ENCODE results near the gene MACROD2.

The MACROD2 gene

GRCh38 chr20:15498926-15499325 lies 1503.6 kb downstream of the MACROD2 start:
- no peak overlapping the region for H3K27ac ChIP-seq
- TF ChIP-seq ZFX (IDR thresholded peaks at IDR 0.05; ENCODE audit: borderline replicate concordance) (no peak), CTCF (IDR thresholded peaks at IDR 0.05) (no peak)

- TF ChIP-seq CTCF (IDR thresholded peaks at IDR 0.05) (no peak), ZFX (IDR thresholded peaks at IDR 0.05; ENCODE audit: borderline replicate concordance) (no peak)
- H3K27ac ChIP-seq = no peak overlapping the region
Measured at GRCh38 chr20:15506311-15506710, 1511.0 kb downstream of the MACROD2 start.

DNA sequence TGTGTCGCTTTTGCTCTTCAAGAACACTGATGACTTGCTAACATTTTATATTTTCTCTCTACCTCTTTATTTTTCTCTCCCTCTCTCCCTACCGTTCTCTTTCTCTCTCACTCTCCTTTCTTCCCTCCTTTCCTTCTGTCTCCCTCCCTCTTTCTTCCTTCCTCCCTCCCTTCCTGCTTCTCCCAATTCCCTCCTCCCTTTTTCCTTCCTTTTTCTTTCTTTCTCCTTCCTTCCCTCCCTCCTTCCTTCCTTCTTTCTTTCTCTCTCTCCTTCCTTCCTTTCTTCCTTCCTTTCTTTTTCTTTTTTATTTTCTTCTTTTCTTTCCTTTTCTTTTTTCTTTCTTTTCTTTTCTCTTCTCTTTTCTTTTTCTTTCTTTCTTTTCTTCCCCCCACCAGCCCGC lies 1511.8 kb downstream of the MACROD2 start:
- TF ChIP-seq CTCF (IDR thresholded peaks at IDR 0.05) (no peak), ZFX (IDR thresholded peaks at IDR 0.05; ENCODE audit: borderline replicate concordance) (no peak)
- H3K27ac ChIP-seq = no peak overlapping the region

DNA sequence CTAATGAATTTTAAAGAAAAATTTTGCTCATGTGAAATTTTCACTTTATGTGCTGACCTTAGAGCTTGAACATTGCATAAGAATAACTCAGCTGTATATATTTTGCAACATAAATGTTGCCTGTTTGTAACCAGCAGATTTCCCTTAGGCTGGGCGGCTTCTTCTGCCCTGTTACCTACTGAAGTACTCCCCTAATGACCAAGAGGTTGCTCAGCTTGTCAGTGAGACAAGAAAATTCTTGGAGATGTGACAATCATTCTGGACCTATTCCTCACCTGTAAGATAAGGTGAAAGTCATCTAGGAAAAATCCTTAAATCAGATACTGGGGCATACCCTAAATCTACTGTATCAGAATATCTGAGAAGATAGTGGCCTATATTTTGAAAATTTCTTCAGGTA lies 1516.2 kb downstream of the MACROD2 start:
- no peak for TF ChIP-seq ZFX (IDR thresholded peaks at IDR 0.05; ENCODE audit: borderline replicate concordance)
- no peak for TF ChIP-seq CTCF (IDR thresholded peaks at IDR 0.05)

DNA sequence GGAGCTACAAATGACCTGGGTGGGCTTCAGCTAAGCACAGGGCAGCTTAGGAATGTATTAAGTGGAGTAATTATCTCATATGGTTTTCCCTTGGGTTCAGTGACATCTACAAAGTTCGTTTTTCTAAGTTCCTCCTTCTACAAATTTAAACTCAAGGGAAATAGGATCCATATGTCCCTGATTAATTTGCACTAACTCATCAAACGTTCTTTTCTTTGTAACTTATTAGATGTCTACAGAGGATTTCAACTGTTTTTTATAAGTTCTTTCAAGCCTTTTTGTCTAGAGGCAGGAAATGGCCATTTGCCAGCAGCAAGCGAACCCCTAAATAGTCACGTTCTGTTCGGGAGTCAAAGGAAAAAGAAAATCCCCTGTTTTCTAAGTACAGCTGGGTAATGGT lies 1517.6 kb downstream of the MACROD2 start:
- TF ChIP-seq CTCF (IDR thresholded peaks at IDR 0.05) (no peak), ZFX (IDR thresholded peaks at IDR 0.05; ENCODE audit: borderline replicate concordance) (no peak)
- no peak overlapping the region for H3K27ac ChIP-seq

More for the DNA sequence above, 1516.2 kb downstream of the MACROD2 start:
- H3K27ac ChIP-seq = no peak overlapping the region

GRCh38 chr20:15515691-15516090 lies 1520.4 kb downstream of the MACROD2 start:
- TF ChIP-seq CTCF (IDR thresholded peaks at IDR 0.05) (no peak), ZFX (IDR thresholded peaks at IDR 0.05; ENCODE audit: borderline replicate concordance) (no peak)
- no peak overlapping the region for H3K27ac ChIP-seq

DNA sequence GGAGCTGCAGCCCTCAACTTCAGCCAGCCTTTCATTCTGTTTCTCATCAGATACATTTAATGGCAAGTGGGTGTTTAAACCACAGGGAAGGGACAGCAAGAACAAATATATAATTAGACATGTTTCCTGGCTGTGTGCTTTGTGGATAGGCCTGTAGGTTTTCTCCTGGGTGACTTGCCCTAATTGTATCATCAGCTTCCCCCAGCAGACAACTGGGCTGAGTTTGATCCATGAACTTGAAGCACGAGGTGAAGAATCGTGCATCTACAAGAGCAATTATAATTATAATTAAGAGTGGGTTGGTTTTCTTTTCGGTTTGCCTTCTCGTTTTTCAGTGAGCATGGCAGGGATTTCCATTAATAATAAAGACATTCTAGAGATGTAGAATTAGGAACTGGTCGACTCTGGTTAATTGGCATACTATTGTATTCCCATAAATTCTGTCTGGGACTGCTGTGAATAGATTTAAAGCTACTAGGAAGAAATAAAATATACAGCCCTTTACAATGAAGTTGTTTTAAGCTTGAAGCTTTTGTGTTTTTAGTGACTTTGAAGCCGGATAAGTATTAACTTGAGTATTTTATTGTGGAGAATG lies 1525.7 kb downstream of the MACROD2 start:
- no peak overlapping the region for H3K27ac ChIP-seq
- no peak for TF ChIP-seq CTCF (IDR thresholded peaks at IDR 0.05)
- TF ChIP-seq ZFX (IDR thresholded peaks at IDR 0.05; ENCODE audit: borderline replicate concordance) = no peak
